ENCODE measurements around the gene MROH8. TPM values are rescaled to one million over a fixed set of nuclear protein-coding genes. Genes with fewer than 3 reads are reported as not detected.
A peak's percentile ranks its signal among the peaks of the same experiment; 100 is the strongest.

The MROH8 gene
- polyA plus RNA-seq (2011; rRNA removed), result 3.3 and 3.9 TPM in 2 replicates
- polyA plus RNA-seq (2012; cell fraction: cytosol; rRNA removed), result 1.0 TPM in 2 replicates
- polyA plus RNA-seq (2012; cell fraction: nucleus; rRNA removed), result 0.72 and 1.0 TPM in 2 replicates
- polyA plus RNA-seq (2017; fragmentation: RNase III; extraction: RNeasy Plus Mini Kit Qiagen cat#74134 plus additional on column Dnase treatment), result 1.3 to 1.8 TPM (median 1.4 TPM) in 3 replicates
- polyA minus RNA-seq (2011; rRNA and poly(A)+ RNA removed), result 1.4 TPM in 2 replicates

DNA sequence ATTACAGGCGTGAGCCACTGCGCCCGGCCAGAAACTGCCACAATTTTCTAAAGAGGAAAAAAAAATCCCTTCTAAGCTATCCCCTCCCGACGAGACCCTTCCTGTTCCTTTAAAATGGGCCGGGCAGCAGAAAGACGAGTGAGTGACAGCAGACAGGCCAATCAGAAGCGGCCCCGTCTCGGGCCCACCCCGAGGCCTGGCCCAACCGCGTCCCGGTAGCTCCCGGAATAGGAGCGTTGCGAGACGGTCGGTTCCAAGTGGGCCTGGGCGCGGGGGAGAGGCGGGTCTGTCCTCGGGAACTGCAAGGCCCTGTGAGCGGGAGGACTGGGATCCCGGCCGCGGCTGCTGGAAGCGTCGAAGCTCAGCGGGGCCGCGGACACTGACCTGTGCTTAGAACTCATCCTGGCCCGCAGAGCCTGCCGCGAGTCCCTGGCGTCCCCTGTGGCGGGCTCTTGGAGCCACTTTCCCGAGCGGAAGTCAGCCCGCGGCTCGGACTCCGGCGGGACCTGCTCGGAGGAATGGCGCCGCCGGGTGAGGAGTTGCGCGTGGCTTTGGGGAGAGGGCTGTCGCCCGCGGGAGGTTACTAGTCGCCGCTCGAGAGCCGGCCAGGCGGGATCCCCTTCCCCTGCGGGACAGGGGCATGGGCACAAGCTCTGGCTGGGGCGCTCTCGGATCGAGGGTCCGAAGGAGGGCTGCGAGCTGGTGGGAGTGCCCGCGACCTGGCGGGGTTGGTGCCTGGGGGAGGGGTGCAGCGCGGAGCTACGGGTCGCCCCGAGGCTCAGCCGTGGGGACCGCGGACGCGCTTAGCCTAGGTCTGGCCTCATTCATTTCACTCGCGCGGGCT lies at the start of gene MROH8, which contains the start of gene RPN2:
MROH8 (minus strand) TSS at position 710 of the 844 bp plus-strand sequence.
RPN2 (plus strand) TSS at position 492 of the 844 bp plus-strand sequence; CDS start at position 519, 27 bp downstream.
- Histone ChIP-seq H3K9me3 (no peaks in the 10 kb centered on the region), H3K4me3 (peak within 1 kb of the TSS; percentile 82), H3K27ac (peak within 1 kb of the TSS; percentile 92 to 99), H3K4me2 (peak within 1 kb of the TSS; percentile 88), H3K4me1 (peaks cover 14% of the 10 kb centered on the region)
- ATAC-seq, result peak; percentile 98
- CTCF ChIA-PET, result interaction anchor here (0.6 to 3.8 kb wide), 8 partner anchors 12 to 359 kb away, joined by 3 to 32 read pairs (median 4); no protein-coding TSS in a partner anchor
- TF ChIP-seq TP53 (CRISPR knock-in tag; IDR thresholded peaks at IDR 0.05) (no peak), PHF8 (IDR thresholded peaks at IDR 0.05; ENCODE audit: borderline replicate concordance, low read depth) (peak; percentile 66), MYC (IDR thresholded peaks at IDR 0.05; ENCODE audit: borderline replicate concordance, low read length) (peak; percentile 44; the same call in 1 of the 2 replicates), KDM5A (IDR thresholded peaks at IDR 0.05) (0 out of 2 replicates have a peak, but pooled peaks have one; percentile 37), POLR2A (IDR thresholded peaks at IDR 0.05; ENCODE audit: low read length) (peak; percentile 56), RNF2 (IDR thresholded peaks at IDR 0.05; ENCODE audit: borderline replicate concordance, low read depth) (no peak), JUN (IDR thresholded peaks at IDR 0.05) (peak; percentile 80 to 92), SREBF2 (IDR thresholded peaks at IDR 0.05) (peak; percentile 21; the same call in 1 of the 2 replicates), BHLHE40 (IDR thresholded peaks at IDR 0.05; ENCODE audit: low read depth, low read length) (peak; percentile 70), ZNF302 (CRISPR knock-in tag; IDR thresholded peaks at IDR 0.05) (no peak), GATA3 (IDR thresholded peaks at IDR 0.05; ENCODE audit: borderline replicate concordance) (peak; percentile 78), RFX5 (IDR thresholded peaks at IDR 0.05) (0 out of 2 replicates have a peak, but pooled peaks have one; percentile 24), TFCP2L1 (CRISPR knock-in tag; IDR thresholded peaks at IDR 0.05) (0 out of 2 replicates have a peak, but pooled peaks have one; percentile 55)
- TF ChIP-seq, protein P1, sequence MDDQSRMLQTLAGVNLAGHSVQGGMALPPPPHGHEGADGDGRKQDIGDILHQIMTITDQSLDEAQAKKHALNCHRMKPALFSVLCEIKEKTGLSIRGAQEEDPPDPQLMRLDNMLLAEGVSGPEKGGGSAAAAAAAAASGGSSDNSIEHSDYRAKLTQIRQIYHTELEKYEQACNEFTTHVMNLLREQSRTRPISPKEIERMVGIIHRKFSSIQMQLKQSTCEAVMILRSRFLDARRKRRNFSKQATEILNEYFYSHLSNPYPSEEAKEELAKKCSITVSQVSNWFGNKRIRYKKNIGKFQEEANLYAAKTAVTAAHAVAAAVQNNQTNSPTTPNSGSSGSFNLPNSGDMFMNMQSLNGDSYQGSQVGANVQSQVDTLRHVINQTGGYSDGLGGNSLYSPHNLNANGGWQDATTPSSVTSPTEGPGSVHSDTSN (IDR thresholded peaks at IDR 0.05), result peak; percentile 98
- TF ChIP-seq, protein P2, sequence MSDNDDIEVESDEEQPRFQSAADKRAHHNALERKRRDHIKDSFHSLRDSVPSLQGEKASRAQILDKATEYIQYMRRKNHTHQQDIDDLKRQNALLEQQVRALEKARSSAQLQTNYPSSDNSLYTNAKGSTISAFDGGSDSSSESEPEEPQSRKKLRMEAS (IDR thresholded peaks at IDR 0.05), result peak; percentile 77
- TF ChIP-seq, protein P3, sequence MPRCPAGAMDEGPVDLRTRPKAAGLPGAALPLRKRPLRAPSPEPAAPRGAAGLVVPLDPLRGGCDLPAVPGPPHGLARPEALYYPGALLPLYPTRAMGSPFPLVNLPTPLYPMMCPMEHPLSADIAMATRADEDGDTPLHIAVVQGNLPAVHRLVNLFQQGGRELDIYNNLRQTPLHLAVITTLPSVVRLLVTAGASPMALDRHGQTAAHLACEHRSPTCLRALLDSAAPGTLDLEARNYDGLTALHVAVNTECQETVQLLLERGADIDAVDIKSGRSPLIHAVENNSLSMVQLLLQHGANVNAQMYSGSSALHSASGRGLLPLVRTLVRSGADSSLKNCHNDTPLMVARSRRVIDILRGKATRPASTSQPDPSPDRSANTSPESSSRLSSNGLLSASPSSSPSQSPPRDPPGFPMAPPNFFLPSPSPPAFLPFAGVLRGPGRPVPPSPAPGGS (IDR thresholded peaks at IDR 0.05), result peak; percentile 84; the same call in 1 of the 3 replicates
- POLR2A ChIA-PET, result interaction anchor here (0.5 to 2.1 kb wide), 13 partner anchors 11 to 1239 kb away, joined by 3 to 9 read pairs (median 3); partner anchors contain the start of gene RBL1
- WGBS (ENCODE audit: missing lambda C conversion rate), result 0% methylated on average over 14 of the region's 80 CpGs
- no peak for FAIRE-seq
- peak; percentile 93 to 98 for DNase-seq (ENCODE audit: low read depth in 1 of 2, low spot score in 1 of 2)

DNA sequence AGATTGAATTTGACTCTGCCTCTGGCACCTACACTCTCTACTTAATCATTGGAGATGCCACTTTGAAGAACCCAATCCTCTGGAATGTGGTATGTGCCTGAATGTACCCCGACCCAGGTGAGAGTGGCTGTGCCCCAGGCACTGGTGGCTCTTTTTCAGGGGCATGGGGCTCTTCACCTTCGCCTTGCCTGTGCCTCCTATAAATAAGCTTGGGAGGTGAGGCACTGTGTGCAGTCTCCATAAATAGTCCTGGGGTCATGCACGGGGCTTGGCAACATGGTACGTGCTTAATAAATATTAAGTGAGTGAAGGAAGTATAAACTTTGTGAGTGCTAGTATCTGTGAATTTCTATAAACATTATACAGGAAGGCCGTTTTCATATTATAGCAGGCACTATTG lies 49.3 kb upstream of the MROH8 start:
- no peak overlapping the region for H3K4me2 ChIP-seq
- FAIRE-seq (no peak), DNase-seq (ENCODE audit: low read depth in 1 of 2, low spot score in 1 of 2) (no peak), ATAC-seq (no peak)
- CTCF ChIA-PET, result interaction anchor here (1.3 to 2.8 kb wide), 5 partner anchors 12 to 220 kb away, joined by 3 to 8 read pairs (median 3); no protein-coding TSS in a partner anchor
- POLR2A ChIA-PET, result no interaction called here
- H3K27ac ChIP-seq, result no peak overlapping the region
- H3K4me3 ChIP-seq, result no peak overlapping the region
- H3K4me1 ChIP-seq, result no peaks in the 10 kb centered on the region
- WGBS (ENCODE audit: missing lambda C conversion rate), result 92% methylated on average over 5 of the region's 5 CpGs
- no peaks in the 10 kb centered on the region for H3K9me3 ChIP-seq
- TF ChIP-seq ZFP36 (IDR thresholded peaks at IDR 0.05; ENCODE audit: borderline replicate concordance, partially characterized antibody), result no peak

DNA sequence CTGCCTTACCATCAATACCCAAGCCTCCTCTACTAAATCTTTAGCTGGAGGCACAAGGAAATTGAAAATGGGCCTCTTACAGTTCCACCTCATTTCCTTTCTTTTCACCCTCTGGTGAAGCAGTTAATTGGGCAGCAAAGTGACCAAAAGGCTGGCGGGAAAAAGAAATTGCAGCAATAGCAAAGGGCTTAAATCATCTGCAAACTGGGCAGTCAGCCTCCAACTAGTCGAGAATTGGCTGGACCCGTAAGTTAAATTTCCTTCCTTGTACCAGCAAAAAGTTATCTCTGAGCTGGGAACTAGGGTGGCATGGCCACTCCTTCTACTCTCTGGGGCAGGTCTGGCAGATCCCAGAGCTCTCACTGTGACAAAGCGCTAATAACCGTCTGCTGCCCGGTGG lies 48.7 kb upstream of the MROH8 start:
- ChIA-PET POLR2A (no interaction called here), CTCF (interaction anchor here (0.7 to 1.7 kb wide), 6 partner anchors 16 to 220 kb away, joined by 3 to 5 read pairs (median 3); no protein-coding TSS in a partner anchor)
- no peaks in the 10 kb centered on the region for H3K4me1 ChIP-seq
- no peak overlapping the region for H3K4me2 ChIP-seq
- H3K9me3 ChIP-seq, result no peaks in the 10 kb centered on the region
- no peak for DNase-seq (ENCODE audit: low read depth in 1 of 2, low spot score in 1 of 2)
- no peak for FAIRE-seq
- ATAC-seq, result no peak
- no peak overlapping the region for H3K27ac ChIP-seq
- 90% methylated on average over 6 of the region's 6 CpGs for WGBS (ENCODE audit: missing lambda C conversion rate)
- H3K4me3 ChIP-seq, result no peak overlapping the region
- TF ChIP-seq RARB (CRISPR knock-in tag; IDR thresholded peaks at IDR 0.05) (no peak), EHMT2 (IDR thresholded peaks at IDR 0.05; ENCODE audit: low read depth) (no peak), KDM1A (IDR thresholded peaks at IDR 0.05; ENCODE audit: low read depth) (no peak), ESRRA (IDR thresholded peaks at IDR 0.05; ENCODE audit: borderline replicate concordance, low read length) (no peak)
- TF ChIP-seq, protein P4, sequence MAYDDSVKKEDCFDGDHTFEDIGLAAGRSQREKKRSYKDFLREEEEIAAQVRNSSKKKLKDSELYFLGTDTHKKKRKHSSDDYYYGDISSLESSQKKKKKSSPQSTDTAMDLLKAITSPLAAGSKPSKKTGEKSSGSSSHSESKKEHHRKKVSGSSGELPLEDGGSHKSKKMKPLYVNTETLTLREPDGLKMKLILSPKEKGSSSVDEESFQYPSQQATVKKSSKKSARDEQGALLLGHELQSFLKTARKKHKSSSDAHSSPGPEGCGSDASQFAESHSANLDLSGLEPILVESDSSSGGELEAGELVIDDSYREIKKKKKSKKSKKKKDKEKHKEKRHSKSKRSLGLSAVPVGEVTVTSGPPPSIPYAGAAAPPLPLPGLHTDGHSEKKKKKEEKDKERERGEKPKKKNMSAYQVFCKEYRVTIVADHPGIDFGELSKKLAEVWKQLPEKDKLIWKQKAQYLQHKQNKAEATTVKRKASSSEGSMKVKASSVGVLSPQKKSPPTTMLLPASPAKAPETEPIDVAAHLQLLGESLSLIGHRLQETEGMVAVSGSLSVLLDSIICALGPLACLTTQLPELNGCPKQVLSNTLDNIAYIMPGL (CRISPR knock-in tag; IDR thresholded peaks at IDR 0.05; ENCODE audit: borderline replicate concordance), result no peak
